ENCODE results near the gene NTRK3.

The NTRK3 gene

GRCh38 chr15:88188300-88188699 is 68.2 kb downstream of the NTRK3 start:
- no peak overlapping the region for H3K27ac ChIP-seq
- no peak for DNase-seq (ENCODE audit: low read depth, low spot score)

DNA sequence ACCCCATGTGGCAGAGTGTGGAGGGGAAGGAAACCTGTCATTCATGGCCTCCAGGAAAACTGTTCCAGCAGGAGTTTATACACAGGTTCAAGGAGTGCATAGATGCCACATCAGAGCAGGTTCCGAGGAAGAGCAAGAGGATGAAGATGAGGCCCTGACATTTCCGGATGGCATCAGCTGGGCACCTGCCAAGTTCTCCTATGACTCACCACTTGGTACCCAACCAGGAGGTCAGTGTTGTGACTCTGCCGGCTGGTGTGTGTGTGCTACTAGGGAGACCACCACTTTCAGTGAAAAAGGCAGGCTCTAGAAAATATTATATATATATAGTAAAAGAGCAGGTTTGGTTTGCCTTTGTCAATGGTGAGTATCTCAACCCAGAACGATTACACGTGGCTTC is 69.3 kb downstream of the NTRK3 start:
- H3K27ac ChIP-seq, result no peak overlapping the region
- DNase-seq (ENCODE audit: low read depth, low spot score), result no peak

DNA sequence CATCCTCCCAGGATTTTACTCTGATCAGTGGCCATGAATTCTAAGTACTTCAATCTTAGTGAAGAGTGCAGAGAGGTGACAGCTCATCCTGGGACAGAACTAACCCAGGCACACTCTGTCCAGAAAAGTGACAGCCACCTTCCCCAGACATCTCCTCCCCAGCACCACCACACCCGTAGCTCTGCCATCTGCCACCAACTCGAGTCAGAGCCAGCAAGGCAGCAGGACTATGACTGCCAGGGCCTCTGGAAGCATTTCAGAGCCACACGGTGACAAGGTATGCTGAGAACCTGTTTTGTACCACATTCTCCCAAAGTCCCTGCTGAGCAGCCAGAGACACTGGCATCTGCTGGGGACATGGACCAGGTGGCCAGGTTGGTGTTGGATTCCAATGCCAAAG is 71.0 kb downstream of the NTRK3 start:
- no peak for DNase-seq (ENCODE audit: low read depth, low spot score)
- H3K27ac ChIP-seq, result no peak overlapping the region

DNA sequence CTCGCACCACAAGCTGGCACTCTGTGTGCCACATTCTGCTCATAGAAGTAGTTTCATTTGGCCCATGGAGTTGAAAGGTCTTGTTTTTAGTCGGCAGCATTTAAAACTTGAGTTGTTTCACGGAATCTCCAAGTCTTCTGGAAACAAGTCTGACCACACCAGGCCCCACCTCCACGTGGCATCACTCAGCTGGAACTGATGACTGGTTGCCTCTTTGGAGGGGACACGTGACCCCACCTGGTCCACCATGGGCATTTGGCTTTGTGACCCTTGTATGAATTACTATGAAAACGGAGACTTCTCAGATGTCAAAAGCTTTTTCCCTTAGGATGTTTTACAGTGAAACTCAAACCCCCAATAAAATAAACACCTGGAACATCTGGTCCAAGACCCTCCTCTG is 74.9 kb downstream of the NTRK3 start:
- no peak overlapping the region for H3K27ac ChIP-seq
- no peak for DNase-seq (ENCODE audit: low read depth, low spot score)

- no peak overlapping the region for H3K27ac ChIP-seq
- DNase-seq (ENCODE audit: low read depth, low spot score), result no peak
Measured at GRCh38 chr15:88179562-88179961, 77.0 kb downstream of the NTRK3 start.

DNA sequence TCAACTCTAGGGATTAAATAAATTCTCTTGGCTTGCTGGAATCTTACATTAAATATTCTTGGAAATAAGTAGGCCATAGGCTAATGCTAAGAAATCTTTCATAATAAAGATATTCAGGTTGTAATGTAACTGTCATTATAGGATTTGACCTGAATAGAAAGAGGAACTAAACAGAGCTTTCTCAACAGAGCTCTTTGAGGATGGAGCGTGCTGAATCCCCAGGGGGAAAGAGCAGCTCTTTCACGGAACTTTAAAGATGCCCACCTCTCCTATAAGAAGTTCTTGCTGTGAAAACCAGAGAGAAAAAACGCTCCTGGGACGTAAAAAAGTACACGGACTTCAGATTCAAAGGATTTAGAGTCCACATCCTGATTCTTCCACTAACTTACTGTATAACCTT is 77.9 kb downstream of the NTRK3 start:
- DNase-seq (ENCODE audit: low read depth, low spot score), result no peak

DNA sequence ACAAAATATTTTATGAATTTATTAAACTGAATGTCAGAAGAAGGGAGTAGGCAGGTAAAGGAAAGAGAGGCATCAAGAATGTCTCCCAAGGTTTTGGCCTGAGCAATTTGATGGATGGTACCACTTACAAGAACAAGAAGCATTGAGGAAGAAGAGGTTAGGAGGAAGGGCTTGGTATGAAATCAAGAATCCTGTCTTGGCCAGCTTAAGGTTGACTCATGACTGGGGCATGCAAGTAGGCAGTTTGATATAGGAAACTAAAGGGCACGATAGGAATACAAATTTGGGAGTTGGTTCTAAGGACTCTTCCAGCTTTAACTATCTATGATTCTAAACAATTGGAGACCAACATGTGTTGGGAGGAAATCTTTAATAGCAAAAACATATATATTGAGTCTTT is 79.1 kb downstream of the NTRK3 start:
- no peak for DNase-seq (ENCODE audit: low read depth, low spot score)
- H3K27ac ChIP-seq, result no peak overlapping the region

More for the DNA sequence above, 77.9 kb downstream of the NTRK3 start:
- no peak overlapping the region for H3K27ac ChIP-seq

DNA sequence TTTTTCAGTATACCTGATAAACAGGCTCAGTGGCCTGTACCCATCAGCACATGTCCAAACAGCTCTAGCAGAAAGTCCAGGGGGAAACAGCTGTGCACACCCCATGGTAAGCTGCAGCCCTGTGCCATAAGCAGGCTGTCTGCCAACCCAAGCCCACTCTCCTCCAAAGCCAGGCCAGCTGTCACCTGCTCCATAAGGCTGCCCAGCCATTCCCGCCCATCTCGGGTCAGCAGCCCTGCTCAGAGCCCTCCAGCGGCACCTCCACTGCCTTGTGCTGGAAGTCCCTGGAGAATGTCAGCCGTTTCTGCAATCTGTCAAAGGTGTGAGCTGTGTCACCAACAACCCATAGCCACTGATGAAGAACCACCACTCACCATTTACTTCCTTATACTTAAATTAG is 82.0 kb downstream of the NTRK3 start:
- H3K27ac ChIP-seq, result no peak overlapping the region
- no peak for DNase-seq (ENCODE audit: low read depth, low spot score)

DNA sequence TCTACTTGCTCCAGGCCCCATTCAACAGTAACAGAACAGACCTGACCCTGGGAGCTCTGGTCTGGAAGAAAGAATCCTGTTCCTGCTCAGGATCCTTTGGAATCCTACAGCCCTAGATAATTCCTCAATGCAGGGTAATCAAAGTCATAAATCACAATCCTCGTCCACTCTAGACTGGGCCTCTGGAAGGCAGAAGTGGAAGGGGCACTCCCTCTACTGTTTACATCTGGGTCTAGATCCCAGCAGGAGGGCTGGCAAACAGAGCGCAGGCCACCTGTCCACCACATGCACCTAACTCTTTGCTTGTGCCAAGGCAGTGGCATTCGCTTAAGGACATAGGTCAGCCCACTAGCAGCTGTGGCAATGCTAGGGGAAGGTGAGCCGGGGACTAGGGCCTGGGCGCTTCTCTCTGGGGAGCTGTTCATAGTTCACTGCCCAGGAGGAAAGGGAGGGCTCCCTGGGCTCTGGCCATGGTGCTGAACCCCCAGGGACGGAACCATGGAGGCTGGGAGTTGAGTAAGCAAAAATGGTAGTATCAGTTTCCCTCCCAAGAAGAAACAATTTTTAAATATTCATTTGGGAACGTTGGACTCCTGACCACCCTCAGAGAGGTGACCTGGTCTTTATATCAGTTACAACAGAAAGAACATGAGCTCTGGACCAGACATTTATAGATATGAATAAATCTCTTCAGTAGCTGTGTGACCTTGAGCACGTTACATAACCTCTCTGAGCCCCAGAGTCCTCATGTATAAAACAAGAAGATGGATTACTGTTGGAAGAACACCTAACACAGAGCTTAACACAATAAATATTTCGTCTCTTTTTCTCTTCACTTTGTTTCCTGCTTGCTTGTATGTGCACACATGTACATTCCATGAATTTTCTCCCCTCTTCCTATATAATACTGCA is 90.2 kb downstream of the NTRK3 start:
- no peak for DNase-seq (ENCODE audit: low read depth, low spot score)
- H3K27ac ChIP-seq, result no peak overlapping the region

DNA sequence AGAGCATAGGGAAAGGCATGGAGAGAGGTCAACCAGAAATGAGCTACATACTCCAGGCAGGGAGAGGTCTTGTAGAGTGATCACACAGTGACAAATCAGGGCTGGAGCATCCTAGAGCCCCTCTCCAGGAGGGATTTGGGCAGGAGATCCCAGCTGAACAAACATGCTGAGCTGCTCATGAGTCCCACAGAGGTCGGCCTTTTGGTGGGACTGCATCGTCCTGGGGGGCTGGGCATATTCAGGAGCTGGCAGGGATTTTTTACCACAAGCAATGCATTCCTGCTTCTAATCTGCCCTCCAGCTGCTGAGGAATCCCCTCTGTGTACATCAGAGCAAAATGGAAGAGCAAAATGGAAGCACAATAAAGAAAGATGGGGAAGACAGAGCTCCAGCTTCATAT is 94.9 kb downstream of the NTRK3 start:
- DNase-seq (ENCODE audit: low read depth, low spot score), result no peak

DNA sequence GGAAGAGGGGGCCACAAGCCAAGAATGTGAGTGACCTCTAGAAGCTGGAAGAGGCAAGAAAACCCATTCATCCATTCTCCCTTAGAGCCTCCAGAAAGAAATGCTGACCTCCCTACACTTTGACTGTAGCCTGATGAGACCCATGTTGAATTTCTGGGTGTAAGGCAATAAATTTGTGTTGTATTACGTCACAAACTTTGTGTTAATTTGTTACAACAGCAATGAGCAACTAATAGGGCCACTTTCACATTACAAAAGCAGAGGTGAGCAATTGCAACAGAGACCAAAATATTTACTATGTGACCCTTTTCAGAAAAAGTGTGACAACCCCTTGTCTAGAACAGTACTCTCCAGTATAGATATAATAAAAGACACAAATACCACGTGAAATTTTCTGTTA is 101.2 kb downstream of the NTRK3 start:
- no peak overlapping the region for H3K27ac ChIP-seq
- no peak for DNase-seq (ENCODE audit: low read depth, low spot score)

More for the DNA sequence above, 94.9 kb downstream of the NTRK3 start:
- H3K27ac ChIP-seq, result no peak overlapping the region

DNA sequence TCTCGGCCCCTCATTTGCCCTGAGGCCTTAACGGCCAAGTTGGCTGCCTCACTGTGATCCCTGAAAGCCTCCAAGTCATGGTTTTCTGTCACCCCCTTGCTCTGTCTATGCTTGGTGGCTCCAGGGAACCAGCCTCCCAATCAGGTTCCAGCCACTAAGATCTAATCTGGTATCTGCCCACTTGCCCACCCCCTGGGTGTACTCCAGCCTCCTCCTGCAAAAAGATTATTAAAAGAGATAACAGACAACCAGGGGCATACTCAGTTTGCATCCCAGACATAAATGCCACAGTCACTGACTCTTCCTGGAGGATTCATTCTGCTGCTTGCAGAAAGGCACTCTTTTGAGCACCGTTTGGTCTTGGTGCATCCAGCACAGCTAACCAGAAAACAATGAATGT is 103.9 kb downstream of the NTRK3 start:
- H3K27ac ChIP-seq, result no peak overlapping the region
- no peak for DNase-seq (ENCODE audit: low read depth, low spot score)

GRCh38 chr15:88147760-88148159 is 108.8 kb downstream of the NTRK3 start:
- no peak overlapping the region for H3K27ac ChIP-seq

GRCh38 chr15:88144921-88145653 is 111.5 kb downstream of the NTRK3 start:
- DNase-seq (ENCODE audit: low read depth, low spot score), result no peak
- H3K27ac ChIP-seq, result no peak overlapping the region

More at GRCh38 chr15:88147760-88148159, 108.8 kb downstream of the NTRK3 start:
- no peak for DNase-seq (ENCODE audit: low read depth, low spot score)

- no peak overlapping the region for H3K27ac ChIP-seq
- no peak for DNase-seq (ENCODE audit: low read depth, low spot score)
Measured at GRCh38 chr15:88142121-88142520, 114.4 kb downstream of the NTRK3 start.

DNA sequence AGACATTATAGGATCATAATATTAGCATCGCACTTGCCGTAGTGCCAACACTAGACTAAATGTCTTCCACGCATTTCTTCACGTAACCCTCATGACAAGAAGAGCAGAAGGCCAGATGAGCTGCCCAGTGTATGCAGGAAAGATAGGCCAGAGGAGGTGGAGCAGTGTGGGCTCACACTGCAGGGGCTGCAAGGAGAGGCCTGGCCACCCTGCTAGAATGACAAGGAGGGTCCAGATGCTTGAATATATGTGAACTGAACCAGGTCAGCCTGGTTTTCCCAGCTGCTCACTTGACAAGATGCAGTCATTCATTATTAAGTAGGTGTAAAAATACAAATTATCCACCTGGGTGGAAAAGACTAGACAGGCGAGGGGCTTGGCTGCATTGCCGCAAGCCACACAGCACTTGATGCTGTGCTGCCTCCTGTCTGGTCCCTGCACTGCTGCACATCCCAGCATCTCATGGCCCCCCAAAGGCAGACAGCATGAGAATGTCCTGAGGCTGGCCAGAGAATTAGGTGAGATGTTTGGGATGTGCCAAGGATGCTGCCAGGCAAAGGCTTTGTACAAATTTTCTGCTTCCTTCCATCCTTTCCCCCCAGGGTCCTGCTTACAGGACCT is 115.2 kb downstream of the NTRK3 start:
- DNase-seq (ENCODE audit: low read depth, low spot score), result no peak
- no peak overlapping the region for H3K27ac ChIP-seq

DNA sequence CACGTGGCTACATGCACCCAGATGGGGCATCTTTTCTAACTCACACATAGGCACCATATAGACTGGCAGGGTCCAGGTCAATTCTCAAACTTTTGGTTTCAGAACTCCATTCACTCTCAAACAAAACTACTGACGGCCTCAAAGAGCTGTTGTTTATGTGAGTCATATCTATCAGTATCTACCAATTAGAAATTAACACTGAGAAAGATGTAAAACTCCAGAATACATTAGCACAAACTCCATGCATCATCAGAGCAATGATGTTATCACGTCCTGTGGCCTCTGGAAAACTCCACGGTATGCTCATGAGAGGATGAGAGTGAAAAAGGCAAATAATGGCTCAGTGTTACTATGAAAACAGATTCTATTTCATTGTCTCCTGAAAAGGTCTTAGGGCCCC is 116.1 kb downstream of the NTRK3 start:
- no peak overlapping the region for H3K27ac ChIP-seq
- no peak for DNase-seq (ENCODE audit: low read depth, low spot score)

DNA sequence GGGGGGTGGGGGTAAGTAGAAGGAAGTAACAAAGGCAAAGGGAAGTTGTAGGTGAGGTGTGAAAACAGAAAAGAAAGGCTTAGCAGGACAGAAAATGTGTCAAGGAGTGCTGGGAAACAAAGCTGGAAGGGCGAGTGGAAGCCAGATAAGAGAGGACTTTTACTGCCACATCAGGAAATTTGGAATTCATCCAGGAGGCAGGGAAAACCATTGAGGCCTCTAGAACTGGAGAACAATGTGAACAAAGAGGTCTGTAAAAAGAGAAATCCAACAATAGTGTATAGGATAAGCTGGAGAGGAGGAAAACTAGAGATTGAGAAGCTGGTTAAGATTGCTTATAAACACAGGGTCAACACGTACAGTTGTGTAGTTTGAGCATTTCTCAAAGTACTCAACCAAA is 116.6 kb downstream of the NTRK3 start:
- no peak for DNase-seq (ENCODE audit: low read depth, low spot score)
- no peak overlapping the region for H3K27ac ChIP-seq

DNA sequence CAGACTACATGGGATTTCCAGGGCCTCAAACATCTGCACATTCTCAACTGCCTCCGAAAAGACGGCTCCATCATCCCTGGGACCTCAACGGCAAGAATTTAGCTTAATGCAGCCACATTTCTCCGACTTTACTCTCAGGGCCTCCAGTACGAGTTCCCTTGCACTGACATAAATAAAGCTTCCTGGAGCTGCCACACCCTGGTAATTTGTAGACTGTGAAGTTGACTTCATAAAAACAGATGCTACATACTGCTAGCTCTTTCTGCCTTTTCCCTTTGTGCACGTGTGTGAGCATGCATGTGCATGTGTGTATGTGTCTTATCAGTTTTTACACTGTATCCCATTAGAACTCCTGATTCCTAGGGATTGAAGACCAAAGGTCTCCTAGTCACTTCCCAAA is 122.7 kb downstream of the NTRK3 start:
- DNase-seq (ENCODE audit: low read depth, low spot score), result no peak
- H3K27ac ChIP-seq, result no peak overlapping the region

DNA sequence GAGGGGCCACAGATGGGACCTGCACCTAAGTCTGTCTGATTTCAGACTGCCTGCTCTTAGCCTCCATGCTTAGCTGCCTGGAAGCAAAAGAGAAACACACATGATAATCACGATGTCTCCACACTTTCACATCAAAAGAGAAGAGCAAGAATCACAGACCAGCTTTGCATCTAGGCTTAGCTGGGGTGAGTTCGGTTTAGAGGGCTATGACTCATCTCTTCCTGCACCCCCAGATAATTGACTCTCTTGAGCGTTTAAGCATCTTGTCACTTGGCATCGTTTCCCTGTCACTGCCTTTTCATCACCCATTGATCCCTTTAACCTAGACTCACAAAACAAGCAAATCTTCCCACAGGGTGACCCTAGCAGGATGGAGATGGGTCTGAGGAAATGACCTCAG is 124.0 kb downstream of the NTRK3 start:
- no peak for DNase-seq (ENCODE audit: low read depth, low spot score)
- H3K27ac ChIP-seq, result no peak overlapping the region

- no peak overlapping the region for H3K27ac ChIP-seq
- DNase-seq (ENCODE audit: low read depth, low spot score), result no peak
Measured at GRCh38 chr15:88131937-88132336, 124.6 kb downstream of the NTRK3 start.
